C4-2B (cell line): ENCODE results near the gene AHDC1.

Experiments used
- H3K27ac ChIP-seq: fragments of 450-650 bp; 2 replicates; pipeline ENCODE4 v1.5.1; 2017
- CTCF ChIP-seq: fragments of 450-650 bp; conservative IDR thresholded peaks from 2 replicates; pipeline ENCODE4 v1.5.1; 2017; ENCODE audit warnings: mild to moderate bottlenecking
- ZFX ChIP-seq: fragments of 450-650 bp; IDR thresholded peaks from 2 replicates; pipeline ENCODE4 v1.6.1; 2017

Gene AHDC1

GRCh38 chr1:27638047-27638734, 34.2 kb upstream of the AHDC1 start:
- no peak overlapping the region for H3K27ac ChIP-seq
- TF ChIP-seq ZFX (no peak), CTCF (no peak)

GRCh38 chr1:27635396-27636142, 31.6 kb upstream of the AHDC1 start:
- no peak overlapping the region for H3K27ac ChIP-seq
- TF ChIP-seq CTCF (no peak), ZFX (no peak)

GRCh38 chr1:27634985-27635367, 31.0 kb upstream of the AHDC1 start, which contains the start of gene FGR:
TSS of gene FGR (minus strand) at chr1:27635185. CDS start at chr1:27623916, 11,269 bp downstream.
- TF ChIP-seq CTCF (no peak), ZFX (no peak)
- H3K27ac ChIP-seq = no peak within 1 kb of the TSS

GRCh38 chr1:27634177-27634984, 30.4 kb upstream of the AHDC1 start:
- no peak overlapping the region for H3K27ac ChIP-seq
- TF ChIP-seq ZFX = no peak
- no peak for TF ChIP-seq CTCF

GRCh38 chr1:27633640-27634176, 29.8 kb upstream of the AHDC1 start:
- H3K27ac ChIP-seq = no peak overlapping the region
- TF ChIP-seq ZFX (no peak), CTCF (no peak)

- no peak for TF ChIP-seq ZFX
- no peak for TF ChIP-seq CTCF
- no peak overlapping the region for H3K27ac ChIP-seq
These were observed 29.3 kb upstream of the AHDC1 start for GRCh38 chr1:27633298-27633610.
